ENCODE measurements around the gene TMEM120A. TPM values are rescaled to one million over a fixed set of nuclear protein-coding genes. Genes with fewer than 3 reads are reported as not detected.
"Not testable (repeated sequence)": the region's sequence is repeated elsewhere in the genome, so short reads cannot be mapped to it uniquely, and the experiment has no call there.

The TMEM120A gene
- 10 to 100 TPM; 39.4 to 44.7 TPM for total RNA-seq

DNA sequence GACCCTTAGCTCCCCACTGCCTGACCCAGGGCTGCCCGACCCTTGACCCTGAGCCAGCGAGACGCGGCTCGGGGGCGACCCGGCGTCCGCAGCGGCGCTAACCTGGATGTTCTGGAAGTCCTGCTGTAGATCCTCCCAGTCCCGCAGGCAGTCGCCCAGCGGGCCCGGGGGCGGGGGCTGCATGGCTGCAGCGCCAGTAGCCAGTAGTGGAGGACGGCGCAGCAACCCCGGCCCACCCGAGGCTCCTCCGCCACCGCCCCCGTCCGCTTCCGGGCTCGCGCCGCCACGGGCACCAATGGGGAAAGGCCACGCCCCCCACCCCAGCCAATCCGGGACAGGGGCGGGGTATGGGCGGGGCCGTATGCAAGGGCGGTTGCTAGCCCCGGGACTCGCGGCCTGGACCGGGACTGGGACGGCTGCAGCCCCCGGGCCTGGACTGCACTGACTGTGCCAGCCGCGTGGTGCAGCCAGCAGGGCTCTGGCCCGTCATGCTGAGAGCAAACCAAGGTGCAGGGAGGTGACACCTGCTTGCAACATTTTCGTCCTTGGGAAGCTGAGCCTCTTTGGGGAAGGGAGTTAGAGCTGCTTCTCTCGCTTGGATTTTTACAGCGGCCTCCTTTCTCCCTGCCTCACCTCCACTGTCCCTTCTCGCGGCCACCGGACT lies at the start of gene TMEM120A:
TMEM120A (minus strand) TSS at position 208 of the 664 bp plus-strand sequence; CDS start at position 183, 25 bp downstream.
- no peaks in the 10 kb centered on the region for H3K36me3 ChIP-seq
- H3K27me3 ChIP-seq (replicated peaks; ENCODE audit: insufficient read depth): no peaks in the 10 kb centered on the region
- DNase-seq (ENCODE audit: low spot score) (peak; percentile 89), ATAC-seq (ENCODE audit: insufficient number of reproducible peaks, low FRiP score, low read depth) (peak; percentile 75)
- peak within 1 kb of the TSS; percentile 99 to 100 for H3K27ac ChIP-seq
- H3K4me1 ChIP-seq (ENCODE audit: control insufficient read depth in 1 of 2, low read depth in 2 of 2): peaks cover 17 to 45% of the 10 kb centered on the region in 2 donors
- TF ChIP-seq, protein P1, sequence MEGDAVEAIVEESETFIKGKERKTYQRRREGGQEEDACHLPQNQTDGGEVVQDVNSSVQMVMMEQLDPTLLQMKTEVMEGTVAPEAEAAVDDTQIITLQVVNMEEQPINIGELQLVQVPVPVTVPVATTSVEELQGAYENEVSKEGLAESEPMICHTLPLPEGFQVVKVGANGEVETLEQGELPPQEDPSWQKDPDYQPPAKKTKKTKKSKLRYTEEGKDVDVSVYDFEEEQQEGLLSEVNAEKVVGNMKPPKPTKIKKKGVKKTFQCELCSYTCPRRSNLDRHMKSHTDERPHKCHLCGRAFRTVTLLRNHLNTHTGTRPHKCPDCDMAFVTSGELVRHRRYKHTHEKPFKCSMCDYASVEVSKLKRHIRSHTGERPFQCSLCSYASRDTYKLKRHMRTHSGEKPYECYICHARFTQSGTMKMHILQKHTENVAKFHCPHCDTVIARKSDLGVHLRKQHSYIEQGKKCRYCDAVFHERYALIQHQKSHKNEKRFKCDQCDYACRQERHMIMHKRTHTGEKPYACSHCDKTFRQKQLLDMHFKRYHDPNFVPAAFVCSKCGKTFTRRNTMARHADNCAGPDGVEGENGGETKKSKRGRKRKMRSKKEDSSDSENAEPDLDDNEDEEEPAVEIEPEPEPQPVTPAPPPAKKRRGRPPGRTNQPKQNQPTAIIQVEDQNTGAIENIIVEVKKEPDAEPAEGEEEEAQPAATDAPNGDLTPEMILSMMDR (IDR thresholded peaks at IDR 0.05): no peak
- no peaks in the 10 kb centered on the region for H3K9me3 ChIP-seq
- peak within 1 kb of the TSS; percentile 99 for H3K4me3 ChIP-seq

DNA sequence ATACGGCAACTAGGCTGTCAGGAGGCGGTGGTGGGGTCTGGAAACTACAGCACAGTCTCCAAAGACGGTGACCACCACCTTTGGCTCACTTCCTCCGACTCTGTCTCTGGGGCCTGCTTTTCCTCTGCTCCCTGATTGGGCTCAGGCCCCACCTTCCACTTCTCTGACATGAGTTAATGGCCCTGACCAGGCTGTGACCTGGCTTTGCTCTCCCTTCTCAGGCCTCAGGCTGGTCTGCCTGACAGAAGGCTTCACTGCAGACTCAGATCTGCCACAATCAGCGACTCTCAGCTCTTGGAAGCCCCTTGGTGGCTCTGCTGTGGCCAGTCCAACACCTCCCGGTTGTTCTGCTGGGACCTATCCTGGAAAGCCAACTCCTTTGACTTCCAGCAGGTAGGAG lies 45.7 kb upstream of the TMEM120A start:
- TF ChIP-seq, protein P1 (IDR thresholded peaks at IDR 0.05): no peak
- Histone ChIP-seq H3K27ac (no peak overlapping the region), H3K36me3 (peaks cover 5% of the 10 kb centered on the region), H3K4me1 (ENCODE audit: control insufficient read depth in 1 of 2, low read depth in 2 of 2) (no peaks in the 10 kb centered on the region), H3K9me3 (no peaks in the 10 kb centered on the region), H3K27me3 (replicated peaks; ENCODE audit: insufficient read depth) (no peaks in the 10 kb centered on the region), H3K4me3 (no peak overlapping the region)
- DNase-seq (ENCODE audit: low spot score): no peak
- ATAC-seq (ENCODE audit: insufficient number of reproducible peaks, low FRiP score, low read depth): no peak

DNA sequence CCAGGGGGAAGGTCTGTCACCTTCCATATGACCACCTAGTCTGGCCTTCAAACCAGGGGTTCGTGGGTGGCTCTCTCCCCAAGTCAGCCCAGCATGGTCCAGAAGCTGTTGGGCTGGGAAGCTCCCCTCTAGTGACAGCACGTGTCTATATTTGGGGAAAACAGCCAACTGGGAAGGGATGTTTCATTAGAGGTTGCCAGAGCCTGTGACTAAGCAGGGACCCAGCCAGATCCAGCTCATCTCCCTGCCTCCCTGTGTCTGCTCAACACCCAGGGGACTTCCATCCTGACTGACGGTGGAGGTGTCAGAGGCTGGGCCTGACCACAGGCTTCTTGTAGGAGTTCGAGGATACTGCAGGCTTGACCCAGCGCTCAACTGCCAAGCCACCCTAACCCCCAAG lies 42.9 kb upstream of the TMEM120A start:
- peaks cover 5% of the 10 kb centered on the region for H3K36me3 ChIP-seq
- TF ChIP-seq, protein P1 (IDR thresholded peaks at IDR 0.05): no peak
- no peak for DNase-seq (ENCODE audit: low spot score)
- ATAC-seq (ENCODE audit: insufficient number of reproducible peaks, low FRiP score, low read depth): no peak
- H3K4me3 ChIP-seq: no peak overlapping the region
- H3K9me3 ChIP-seq: no peaks in the 10 kb centered on the region
- no peaks in the 10 kb centered on the region for H3K4me1 ChIP-seq (ENCODE audit: control insufficient read depth in 1 of 2, low read depth in 2 of 2)
- no peaks in the 10 kb centered on the region for H3K27me3 ChIP-seq (replicated peaks; ENCODE audit: insufficient read depth)
- H3K27ac ChIP-seq: no peak overlapping the region

DNA sequence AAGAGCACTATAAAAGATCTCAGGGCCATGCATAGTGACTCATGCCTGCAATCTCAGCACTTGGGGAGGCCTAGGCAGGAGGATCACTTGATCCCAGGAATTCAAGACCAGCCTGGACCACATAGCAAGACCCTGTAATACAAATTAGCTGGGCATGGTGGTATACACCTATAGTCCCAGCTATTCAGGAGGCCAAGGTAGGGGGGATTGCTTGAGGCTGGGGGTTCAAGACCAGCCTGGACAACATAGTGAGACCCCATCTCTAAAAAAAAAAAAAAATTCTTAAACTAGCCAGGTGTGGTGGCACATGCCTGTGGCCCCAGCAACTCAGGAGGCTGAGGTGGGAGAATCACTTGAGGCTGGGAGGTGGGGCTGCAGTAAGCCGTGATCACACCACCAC lies 37.6 kb upstream of the TMEM120A start:
- TF ChIP-seq, protein P1 (IDR thresholded peaks at IDR 0.05): no peak
- ATAC-seq (ENCODE audit: insufficient number of reproducible peaks, low FRiP score, low read depth): no peak
- no peak for DNase-seq (ENCODE audit: low spot score)

DNA sequence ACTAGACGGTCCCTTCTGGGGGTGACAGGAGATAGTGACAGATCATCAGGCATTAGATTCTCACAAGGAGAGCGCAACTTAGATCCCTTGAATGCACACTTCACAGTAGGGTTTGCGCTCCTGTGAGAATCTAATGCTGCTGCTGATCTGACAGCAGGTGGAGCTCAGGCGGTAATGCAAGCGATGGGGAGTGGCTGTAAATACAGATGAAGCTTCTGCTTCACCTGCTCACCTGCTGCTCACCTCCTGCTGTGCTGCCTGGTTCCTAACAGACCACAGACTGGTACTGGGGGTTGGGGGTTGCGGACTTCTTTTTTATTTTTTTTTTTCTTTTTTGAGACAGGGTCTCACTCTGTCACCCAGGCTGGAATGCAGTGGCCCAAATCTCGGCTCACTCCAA lies 35.3 kb upstream of the TMEM120A start:
- not testable (repeated sequence) for H3K27ac ChIP-seq; DNase-seq (ENCODE audit: low spot score); H3K9me3 ChIP-seq; H3K4me1 ChIP-seq (ENCODE audit: control insufficient read depth in 1 of 2, low read depth in 2 of 2); H3K27me3 ChIP-seq (replicated peaks; ENCODE audit: insufficient read depth); H3K36me3 ChIP-seq; ATAC-seq (ENCODE audit: insufficient number of reproducible peaks, low FRiP score, low read depth); H3K4me3 ChIP-seq

More for the DNA sequence above, 37.6 kb upstream of the TMEM120A start:
- Histone ChIP-seq H3K36me3 (peaks cover 6% of the 10 kb centered on the region), H3K9me3 (no peaks in the 10 kb centered on the region), H3K27me3 (replicated peaks; ENCODE audit: insufficient read depth) (no peaks in the 10 kb centered on the region), H3K4me3 (no peak overlapping the region), H3K4me1 (ENCODE audit: control insufficient read depth in 1 of 2, low read depth in 2 of 2) (no peaks in the 10 kb centered on the region), H3K27ac (no peak overlapping the region)

DNA sequence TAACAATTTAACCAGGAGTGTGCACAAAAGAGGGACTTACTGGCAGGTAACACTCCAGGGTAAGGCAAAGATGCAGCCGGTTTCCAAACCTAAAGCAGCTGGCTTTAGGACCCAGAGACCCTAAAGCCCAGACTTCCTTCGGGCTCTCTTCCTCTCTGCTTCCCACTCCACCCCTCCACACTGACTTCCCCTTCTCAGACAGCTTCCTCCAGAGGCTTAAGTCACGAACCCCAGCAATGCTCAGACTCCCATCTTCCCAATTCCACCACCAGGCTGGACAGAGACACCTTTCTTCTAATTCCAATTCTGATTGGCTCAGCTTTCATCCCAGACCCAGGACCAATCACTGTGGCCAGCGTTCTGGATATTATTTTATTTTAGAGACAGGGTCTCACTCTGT lies 28.6 kb upstream of the TMEM120A start:
- DNase-seq (ENCODE audit: low spot score): no peak
- Histone ChIP-seq H3K4me1 (ENCODE audit: control insufficient read depth in 1 of 2, low read depth in 2 of 2) (no peaks in the 10 kb centered on the region), H3K9me3 (no peaks in the 10 kb centered on the region), H3K4me3 (no peak overlapping the region), H3K27me3 (replicated peaks; ENCODE audit: insufficient read depth) (no peaks in the 10 kb centered on the region), H3K27ac (no peak overlapping the region), H3K36me3 (peaks cover under 1% of the 10 kb centered on the region)
- no peak for ATAC-seq (ENCODE audit: insufficient number of reproducible peaks, low FRiP score, low read depth)
- TF ChIP-seq, protein P1 (IDR thresholded peaks at IDR 0.05): no peak

All from thoracic aorta (tissue), 2 donors.